ENCODE results near the gene CHD3.
A peak's percentile ranks its signal among the peaks of the same experiment; 100 is the strongest.

The CHD3 gene

DNA sequence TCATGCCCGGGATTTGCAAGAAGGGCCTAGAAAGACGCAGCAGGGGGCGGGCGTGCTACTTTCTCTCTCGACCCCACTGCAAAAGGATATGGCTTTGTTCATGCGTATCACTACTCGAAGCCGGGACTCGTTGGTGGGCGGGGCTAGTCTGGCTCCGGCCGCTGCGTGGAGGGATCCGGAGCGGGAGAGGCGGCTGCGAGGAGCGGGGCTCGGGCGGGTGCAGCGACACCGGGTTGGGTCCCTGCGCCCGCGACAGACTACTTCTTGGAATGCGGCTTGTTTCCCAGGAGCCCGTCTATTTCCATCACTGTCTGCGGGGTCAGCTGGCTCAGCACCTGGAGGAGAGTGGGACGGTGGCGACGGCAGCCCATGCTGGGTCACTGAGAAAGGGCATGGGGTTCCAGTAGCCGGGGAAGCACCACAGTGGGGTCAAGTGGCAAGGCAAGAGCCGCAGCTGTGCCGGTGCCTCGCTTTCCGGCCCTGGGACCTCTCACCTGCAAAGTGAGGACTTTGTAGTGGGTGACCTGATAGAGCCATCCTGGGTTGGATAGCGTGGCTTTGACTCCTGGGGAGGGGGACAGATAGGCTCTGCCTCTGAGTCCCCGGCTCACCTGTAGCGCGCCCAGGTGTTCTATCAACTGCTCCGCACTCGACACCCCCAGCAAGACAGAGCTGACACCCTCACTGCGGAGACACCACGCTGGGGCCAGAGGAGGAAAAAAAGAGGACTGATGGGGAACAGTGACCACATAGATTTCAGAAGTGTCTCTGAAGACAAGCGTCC lies 34.4 kb downstream of the CHD3 start:
- Histone ChIP-seq H3K36me3 (ENCODE audit: control insufficient read depth in 2 of 2, insufficient read depth in 1 of 2, low read length in 2 of 2) (peaks cover 4 to 23% of the 10 kb centered on the region in 2 experiments; a peak in 2 of 3 replicates), H3K4me1 (ENCODE audit: control insufficient read depth, insufficient read depth, low read length) (no peaks in the 10 kb centered on the region), H3K27ac (ENCODE audit: extremely low read depth, low read depth, low read length) (no peak overlapping the region), H3K9me3 (ENCODE audit: control insufficient read depth, insufficient read depth, low read depth, low read length) (no peaks in the 10 kb centered on the region), H3K4me3 (ENCODE audit: low read depth, low read length) (no peak overlapping the region)
- POLR2A ChIA-PET, result interaction anchor here (2.1 kb wide), 1 partner anchor 9 kb away, joined by 7 read pairs; the partner anchor contains the start of genes CNTROB and TRAPPC1
- CTCF ChIA-PET, result interaction anchor here (0.6 to 1.5 kb wide), 2 partner anchors 9 to 58 kb away, joined by 3 to 5 read pairs; partner anchors contain the start of genes CNTROB and TRAPPC1
- TF ChIP-seq, protein P1, sequence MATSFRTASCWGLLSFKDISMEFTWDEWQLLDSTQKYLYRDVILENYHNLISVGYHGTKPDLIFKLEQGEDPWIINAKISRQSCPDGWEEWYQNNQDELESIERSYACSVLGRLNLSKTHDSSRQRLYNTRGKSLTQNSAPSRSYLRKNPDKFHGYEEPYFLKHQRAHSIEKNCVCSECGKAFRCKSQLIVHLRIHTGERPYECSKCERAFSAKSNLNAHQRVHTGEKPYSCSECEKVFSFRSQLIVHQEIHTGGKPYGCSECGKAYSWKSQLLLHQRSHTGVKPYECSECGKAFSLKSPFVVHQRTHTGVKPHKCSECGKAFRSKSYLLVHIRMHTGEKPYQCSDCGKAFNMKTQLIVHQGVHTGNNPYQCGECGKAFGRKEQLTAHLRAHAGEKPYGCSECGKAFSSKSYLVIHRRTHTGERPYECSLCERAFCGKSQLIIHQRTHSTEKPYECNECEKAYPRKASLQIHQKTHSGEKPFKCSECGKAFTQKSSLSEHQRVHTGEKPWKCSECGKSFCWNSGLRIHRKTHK (tag by site-specific recombination; IDR thresholded peaks at IDR 0.05), result no peak
- TF ChIP-seq ZNF19 (tag by site-specific recombination; IDR thresholded peaks at IDR 0.05; ENCODE audit: low read depth), result no peak
- TF ChIP-seq ZSCAN5A (tag by site-specific recombination; IDR thresholded peaks at IDR 0.05), result no peak

DNA sequence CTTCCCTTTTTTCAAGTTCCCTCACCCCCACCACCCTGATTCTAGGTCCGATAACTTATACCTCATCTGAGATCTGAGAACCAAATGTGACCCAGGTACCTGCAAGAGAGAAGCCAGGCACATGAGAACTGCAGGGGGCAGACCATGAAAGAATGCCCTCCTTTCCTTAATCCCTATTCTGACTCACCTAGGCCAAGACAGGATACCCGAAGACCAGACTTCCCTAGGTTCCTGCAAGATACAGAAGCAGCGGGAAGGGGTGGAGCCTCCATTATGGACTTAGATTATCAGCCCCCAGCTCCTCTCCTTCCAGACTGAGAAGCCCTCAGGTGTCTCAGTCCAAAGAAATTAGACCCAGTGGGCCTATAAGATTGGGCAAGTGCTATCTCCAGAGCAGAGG lies 39.0 kb downstream of the CHD3 start:
- no peak overlapping the region for H3K4me3 ChIP-seq (ENCODE audit: low read depth, low read length)
- no peak for TF ChIP-seq TRIM28 (IDR thresholded peaks at IDR 0.05; ENCODE audit: borderline replicate concordance, low read length)
- no peak for TF ChIP-seq ZNF629 (tag by site-specific recombination; IDR thresholded peaks at IDR 0.05)
- TF ChIP-seq ZNF707 (tag by site-specific recombination; IDR thresholded peaks at IDR 0.05), result no peak
- no peak for TF ChIP-seq SALL2 (tag by site-specific recombination; IDR thresholded peaks at IDR 0.05; ENCODE audit: borderline replicate concordance)
- TF ChIP-seq ZBTB17 (tag by site-specific recombination; IDR thresholded peaks at IDR 0.05), result 0 out of 2 replicates have a peak, but pooled peaks have one; percentile 15
- no peak for TF ChIP-seq ZNF776 (tag by site-specific recombination; IDR thresholded peaks at IDR 0.05; ENCODE audit: borderline replicate concordance)
- peaks cover 4 to 46% of the 10 kb centered on the region in 2 experiments; a peak in 2 of 3 replicates for H3K36me3 ChIP-seq (ENCODE audit: control insufficient read depth in 2 of 2, insufficient read depth in 1 of 2, low read length in 2 of 2)
- no peak overlapping the region; the same call in 1 of the 2 replicates for H3K27ac ChIP-seq (ENCODE audit: extremely low read depth, low read depth, low read length)
- POLR2A ChIA-PET, result interaction anchor here (1.1 kb wide), 1 partner anchor 12 kb away, joined by 4 read pairs; the partner anchor contains the start of gene RNF227
- no peaks in the 10 kb centered on the region for H3K4me1 ChIP-seq (ENCODE audit: control insufficient read depth, insufficient read depth, low read length)
- CTCF ChIA-PET, result no interaction called here
- no peaks in the 10 kb centered on the region for H3K9me3 ChIP-seq (ENCODE audit: control insufficient read depth, insufficient read depth, low read depth, low read length)

DNA sequence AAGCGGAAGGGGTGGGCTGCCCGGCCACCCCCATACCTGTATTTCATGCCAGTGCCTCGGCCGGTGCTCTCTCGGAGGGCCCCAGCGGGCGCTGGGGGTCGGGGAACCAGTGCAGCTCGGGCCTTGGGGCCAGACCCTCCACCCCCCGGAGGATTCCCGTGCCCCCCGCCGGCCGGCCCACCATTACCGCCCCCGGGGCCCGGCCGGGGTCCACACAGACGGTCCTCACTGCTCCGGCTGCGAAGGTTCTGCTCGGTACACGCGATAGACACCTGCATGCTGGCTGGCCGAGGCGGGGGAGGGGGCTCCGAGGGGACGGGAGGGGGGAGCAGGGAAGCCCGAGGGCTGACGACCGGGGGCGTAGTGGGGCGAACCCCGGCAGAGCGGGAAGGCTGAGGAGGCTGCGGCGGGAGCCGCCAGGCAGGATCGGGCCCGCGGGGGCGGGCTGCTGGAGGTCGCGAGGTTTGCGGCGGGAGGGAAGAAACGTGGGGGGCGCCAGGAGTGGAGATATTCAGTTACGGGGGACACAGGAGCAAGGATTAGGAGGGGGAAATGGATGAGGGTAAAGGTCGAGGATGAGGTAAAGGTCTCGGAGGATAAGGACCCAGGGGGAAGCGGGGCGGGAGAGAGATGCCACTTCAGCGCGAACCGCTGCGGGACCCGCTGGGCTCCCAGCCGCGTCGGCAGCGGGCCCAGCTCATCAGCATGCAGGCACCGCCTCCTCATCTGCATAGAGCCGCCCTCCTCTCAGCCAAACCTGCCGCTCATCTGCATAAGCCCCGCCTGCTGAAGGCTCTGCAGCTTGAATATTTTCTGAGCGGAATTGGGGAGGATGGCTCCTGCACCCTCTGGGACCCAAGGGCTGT lies 40.8 kb downstream of the CHD3 start, which contains the start of gene KCNAB3:
TSS of gene KCNAB3 (minus strand) at position 699 of the 866 bp plus-strand sequence. CDS start at position 278, 421 bp downstream.
- H3K27ac ChIP-seq (ENCODE audit: extremely low read depth, low read depth, low read length), result no peak within 1 kb of the TSS
- H3K4me1 ChIP-seq (ENCODE audit: control insufficient read depth, insufficient read depth, low read length), result peaks cover 5% of the 10 kb centered on the region; the same call in 1 of the 2 replicates
- POLR2A ChIA-PET, result interaction anchor here (1.2 kb wide), 2 partner anchors 9 to 14 kb away, joined by 4 read pairs; partner anchors contain the start of gene RNF227
- no peak within 1 kb of the TSS for H3K4me3 ChIP-seq (ENCODE audit: low read depth, low read length)
- no peak for TF ChIP-seq ZNF2 (tag by site-specific recombination; IDR thresholded peaks at IDR 0.05)
- TF ChIP-seq ZNF223 (tag by site-specific recombination; IDR thresholded peaks at IDR 0.05), result no peak
- TF ChIP-seq ZNF302 (tag by site-specific recombination; IDR thresholded peaks at IDR 0.05; ENCODE audit: low read depth), result no peak
- TF ChIP-seq ZNF140 (tag by site-specific recombination; IDR thresholded peaks at IDR 0.05), result peak; percentile 17; the same call in 1 of the 2 replicates
- no peak for TF ChIP-seq ZSCAN16 (tag by site-specific recombination; IDR thresholded peaks at IDR 0.05)
- no peak for TF ChIP-seq FEZF1 (tag by site-specific recombination; IDR thresholded peaks at IDR 0.05)
- H3K36me3 ChIP-seq (ENCODE audit: control insufficient read depth in 2 of 2, insufficient read depth in 1 of 2, low read length in 2 of 2), result peaks cover 5 to 41% of the 10 kb centered on the region in 2 experiments; a peak in 2 of 3 replicates
- H3K9me3 ChIP-seq (ENCODE audit: control insufficient read depth, insufficient read depth, low read depth, low read length), result no peaks in the 10 kb centered on the region
- CTCF ChIA-PET, result no interaction called here
